Fibroblast of peridontal ligament (primary cell): ENCODE data around the gene STAM.

Experiments used
- DNase-seq: peaks from one replicate; pipeline ENCODE4 v3.0.0-alpha.2; 2010; ENCODE audit errors: extremely low read depth

Gene STAM

DNA sequence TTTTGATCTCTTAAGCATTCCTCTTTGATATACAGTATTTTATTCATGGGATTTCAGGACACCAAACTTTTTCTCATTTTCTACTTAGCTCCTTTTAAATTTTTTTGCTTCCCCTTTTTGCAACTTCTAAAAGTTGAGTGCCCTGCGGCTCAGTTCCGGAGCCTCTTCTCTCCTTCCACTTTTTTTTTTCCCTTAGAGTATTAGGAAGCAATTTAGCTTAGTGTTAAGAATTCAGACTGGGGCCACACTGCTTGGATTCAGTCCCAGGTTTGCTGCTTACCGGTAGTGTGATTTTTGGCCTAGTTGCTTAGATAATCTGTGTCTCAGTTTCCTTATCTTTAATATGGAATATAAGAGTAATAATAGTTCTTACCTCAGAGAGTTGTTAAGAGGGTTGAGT, 3.4 kb downstream of the STAM start:
- no peak for DNase-seq

- DNase-seq = no peak
Measured at GRCh38 chr10:17648243-17649035, 4.5 kb downstream of the STAM start.

DNA sequence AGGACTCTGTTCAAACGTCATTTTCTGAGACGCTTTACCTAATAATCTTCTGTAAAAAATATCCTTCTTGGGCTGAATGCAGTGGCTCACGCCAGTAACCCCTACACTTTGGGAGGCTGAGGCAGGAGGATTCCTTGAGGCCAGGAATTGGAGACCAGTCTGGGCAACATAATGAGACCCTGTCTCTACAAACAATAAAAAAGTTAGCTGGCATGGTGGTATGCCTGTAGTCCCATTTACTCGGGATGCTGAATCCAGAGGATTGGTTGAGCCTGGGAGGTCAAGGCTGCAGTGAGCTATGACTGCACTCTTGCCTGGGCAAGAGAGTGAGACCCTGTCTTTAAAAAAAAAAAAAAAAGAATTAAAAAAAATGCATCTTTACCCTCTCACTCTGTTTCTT, 5.1 kb downstream of the STAM start:
- DNase-seq = no peak

- DNase-seq = peak; percentile 81
Measured at GRCh38 chr10:17649836-17650235, 5.9 kb downstream of the STAM start.

DNA sequence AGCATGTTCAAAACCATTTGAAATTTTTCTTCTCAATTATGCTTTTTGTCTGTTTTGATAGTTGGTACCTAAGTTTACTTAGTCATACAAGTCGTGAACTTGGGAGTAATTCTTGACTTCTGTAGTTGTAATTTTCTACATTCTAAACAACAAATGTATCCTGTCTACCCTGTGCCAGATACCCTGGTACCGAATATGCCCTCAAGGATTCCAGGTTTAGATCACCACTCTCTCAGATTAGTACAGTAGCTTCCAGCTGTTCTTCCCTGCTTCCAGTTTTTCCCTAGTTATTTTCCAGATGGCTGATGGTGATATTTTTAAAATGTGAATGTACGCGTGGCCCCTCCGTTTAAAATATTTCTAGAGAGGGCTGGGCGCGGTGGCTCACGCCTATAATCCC, 6.5 kb downstream of the STAM start:
- no peak for DNase-seq

DNA sequence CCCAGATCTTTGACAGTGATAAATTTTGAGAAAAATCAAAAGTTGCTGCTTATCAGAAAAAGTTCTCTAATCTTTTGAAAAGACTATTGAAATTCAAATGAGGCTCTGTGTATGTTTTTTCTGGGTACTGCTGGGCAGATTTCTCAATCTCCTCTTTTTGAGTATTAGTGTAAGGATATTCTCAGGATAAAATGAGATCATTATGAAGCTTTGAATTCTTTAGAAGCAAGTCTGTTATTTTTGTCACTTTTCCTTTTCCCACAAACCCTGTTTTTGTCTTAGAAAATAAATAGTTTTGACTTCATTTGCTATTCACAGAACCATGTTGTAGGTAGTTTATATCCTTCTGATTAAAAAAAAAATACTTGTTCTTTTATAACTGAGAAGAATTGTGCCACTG, 7.9 kb downstream of the STAM start:
- peak; percentile 57 for DNase-seq

DNA sequence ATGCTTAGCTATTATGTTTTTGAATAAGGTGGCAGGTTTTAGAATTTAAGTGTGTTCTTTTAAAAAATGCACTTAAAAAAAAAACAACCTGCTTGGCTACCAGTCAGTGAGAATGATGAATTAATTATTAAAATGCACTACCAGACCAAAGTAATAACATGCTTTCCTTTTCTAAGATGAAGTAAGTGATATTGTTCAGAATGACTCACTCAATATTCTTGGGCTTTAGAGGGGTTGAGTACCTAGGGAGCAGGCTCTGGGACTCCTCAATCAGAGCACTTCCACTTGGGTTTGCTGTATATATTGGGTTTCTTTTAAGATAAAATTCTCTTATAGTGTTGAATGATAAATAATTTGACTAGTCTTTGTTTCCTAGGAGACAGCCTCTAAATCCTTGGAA, 8.6 kb downstream of the STAM start:
- no peak for DNase-seq

GRCh38 chr10:17655009-17655408, 11.1 kb downstream of the STAM start:
- no peak for DNase-seq

- no peak for DNase-seq
Measured at GRCh38 chr10:17655567-17656146, 11.7 kb downstream of the STAM start.

DNA sequence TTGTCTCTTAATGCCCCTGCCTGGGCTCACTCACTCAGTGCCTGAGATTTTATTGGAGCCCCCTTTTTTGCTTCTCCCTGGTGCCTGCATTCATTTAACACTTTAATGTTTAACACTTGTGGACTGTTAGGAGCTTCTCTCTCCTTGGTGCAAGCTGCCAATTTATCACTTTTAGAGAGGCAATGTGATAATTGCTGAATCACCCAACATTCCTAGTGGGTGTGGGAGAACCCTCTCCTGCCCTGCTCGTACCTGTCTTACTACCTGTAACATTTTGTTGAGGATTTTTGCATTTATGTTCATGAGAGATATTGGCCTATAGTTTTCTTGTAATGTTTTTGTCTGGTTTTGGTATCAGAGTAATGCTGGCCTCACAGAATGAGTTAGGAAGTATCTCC, 13.2 kb downstream of the STAM start:
- no peak for DNase-seq

- DNase-seq = no peak
Measured at GRCh38 chr10:17659365-17659764, 15.4 kb downstream of the STAM start.

- DNase-seq = no peak
Measured at GRCh38 chr10:17660921-17661320, 17.0 kb downstream of the STAM start.

DNA sequence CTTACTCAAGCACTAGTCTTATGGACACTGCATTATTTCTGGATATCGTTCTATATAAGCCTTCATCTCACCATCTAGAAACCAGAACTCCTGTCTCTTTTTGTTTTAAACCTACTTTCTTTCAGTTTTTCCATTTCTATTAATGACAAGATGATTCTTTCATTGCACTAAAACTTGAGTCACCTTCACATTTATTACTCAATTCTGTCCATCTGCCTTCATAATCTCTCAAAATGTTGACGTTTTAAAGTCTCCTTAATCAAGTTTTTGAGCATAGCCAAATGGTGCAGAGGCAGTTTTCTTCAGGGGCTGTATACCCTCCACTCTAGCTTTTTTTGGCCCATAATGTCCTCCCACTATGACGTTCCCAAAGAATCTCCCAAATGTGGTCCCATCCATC, 17.6 kb downstream of the STAM start:
- no peak for DNase-seq

- no peak for DNase-seq
Measured at GRCh38 chr10:17662193-17663138, 18.5 kb downstream of the STAM start.

GRCh38 chr10:17663450-17663849, 19.5 kb downstream of the STAM start:
- DNase-seq = no peak

DNA sequence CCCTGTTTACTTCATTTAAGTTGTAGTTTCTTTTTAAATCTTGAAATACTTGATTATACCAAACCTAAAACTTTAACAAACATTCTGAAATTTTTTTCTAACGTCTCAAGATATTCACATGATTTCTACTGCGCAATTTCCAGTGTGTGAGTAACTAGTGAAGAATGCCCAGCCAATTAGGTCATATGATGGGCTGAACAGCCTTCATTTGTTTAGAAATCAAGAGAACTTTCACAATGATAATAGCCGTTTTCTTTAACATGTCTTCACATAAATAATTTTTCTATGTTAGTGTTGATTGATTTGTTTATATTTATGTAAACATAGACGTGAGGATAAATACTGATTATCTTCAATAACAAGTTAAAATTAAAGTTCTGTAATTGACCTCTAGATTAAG, 21.8 kb downstream of the STAM start:
- DNase-seq = peak; percentile 99

DNA sequence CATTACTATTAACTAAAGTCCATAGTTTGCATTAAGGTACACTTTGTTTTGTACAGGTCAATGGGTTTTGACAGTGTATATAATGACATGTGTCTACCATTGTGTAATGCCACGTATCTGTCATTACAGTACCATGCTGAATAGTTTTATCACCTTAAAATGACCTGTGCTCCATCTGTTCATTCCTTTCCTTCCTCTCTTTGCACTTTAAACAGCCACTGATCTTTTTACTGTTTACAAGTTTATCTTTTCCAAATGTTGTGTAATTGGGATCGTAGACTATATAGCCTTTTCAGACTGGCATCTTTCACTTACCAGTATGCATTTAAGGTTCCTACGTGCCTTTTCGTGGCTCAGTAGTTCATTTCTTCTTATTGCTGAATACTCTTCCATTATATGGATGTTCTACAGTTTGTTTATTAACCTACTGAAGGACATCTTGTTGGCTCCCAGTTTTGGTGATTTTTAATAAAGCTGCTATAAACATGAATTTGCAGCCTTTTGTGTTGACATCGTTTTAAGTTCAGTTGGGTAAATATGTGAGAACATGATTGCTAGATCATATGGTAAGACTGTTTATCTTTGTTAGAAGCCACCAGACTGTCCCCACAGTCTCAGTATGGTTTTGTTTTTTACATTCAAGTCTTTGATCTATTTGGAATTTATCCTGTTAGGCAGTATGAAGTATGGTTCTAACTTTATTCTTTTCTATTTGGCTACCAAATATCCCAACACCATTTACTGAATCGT, 24.7 kb downstream of the STAM start:
- no peak for DNase-seq

GRCh38 chr10:17669185-17669872, 25.4 kb downstream of the STAM start:
- no peak for DNase-seq

- no peak for DNase-seq
Measured at GRCh38 chr10:17671307-17671706, 27.4 kb downstream of the STAM start.

DNA sequence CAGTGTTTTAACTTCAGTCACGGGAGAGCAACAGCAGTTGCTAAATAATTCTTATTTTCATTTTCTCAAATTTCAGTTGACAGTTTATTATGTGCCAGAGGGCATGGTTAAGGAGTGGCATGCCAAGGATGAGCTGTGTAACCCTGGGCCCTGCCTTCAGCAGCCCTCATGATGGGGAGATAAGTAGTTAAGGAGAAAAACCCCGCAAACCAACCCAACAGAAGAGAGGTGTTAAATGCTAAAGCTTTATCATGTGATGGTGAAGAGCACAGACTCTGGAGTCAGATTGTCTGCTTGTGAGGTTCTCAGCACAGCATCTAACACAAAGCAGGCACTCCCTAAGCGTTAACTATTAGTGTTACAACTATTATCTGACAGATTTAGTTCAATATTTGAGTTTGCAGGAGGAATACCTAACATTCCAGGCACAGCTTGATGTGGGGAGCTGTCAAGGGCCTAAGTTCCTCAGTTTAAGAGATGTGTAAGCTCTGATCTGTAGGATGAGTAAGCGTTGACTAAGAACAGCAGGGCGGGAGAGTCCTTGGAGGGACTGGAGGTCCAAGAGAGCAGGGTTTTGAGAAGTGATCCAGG, 29.6 kb downstream of the STAM start:
- peak; percentile 85 for DNase-seq

DNA sequence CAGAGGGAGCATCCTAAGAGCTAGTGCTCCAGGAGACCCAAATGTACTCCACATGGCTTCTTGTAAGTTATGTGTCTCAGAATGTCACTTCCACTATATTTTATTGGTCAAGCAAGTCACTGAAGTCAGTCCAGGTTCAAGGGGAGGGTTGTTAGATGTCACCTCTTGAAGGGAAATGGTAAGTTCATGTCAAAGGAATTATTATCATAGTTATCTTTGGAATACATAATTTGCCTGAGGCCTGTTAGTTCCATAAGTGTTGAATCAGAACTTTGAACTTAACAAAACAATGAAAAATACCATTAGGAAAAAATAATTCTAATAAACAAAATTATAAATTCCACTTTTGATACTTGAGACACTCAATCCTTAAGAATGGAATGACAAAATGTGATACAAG, 30.6 kb downstream of the STAM start:
- DNase-seq = no peak
